ENCODE measurements around the gene ACO2.
"Not testable (repeated sequence)": the region's sequence is repeated elsewhere in the genome, so short reads cannot be mapped to it uniquely, and the experiment has no call there.

Gene ACO2

DNA sequence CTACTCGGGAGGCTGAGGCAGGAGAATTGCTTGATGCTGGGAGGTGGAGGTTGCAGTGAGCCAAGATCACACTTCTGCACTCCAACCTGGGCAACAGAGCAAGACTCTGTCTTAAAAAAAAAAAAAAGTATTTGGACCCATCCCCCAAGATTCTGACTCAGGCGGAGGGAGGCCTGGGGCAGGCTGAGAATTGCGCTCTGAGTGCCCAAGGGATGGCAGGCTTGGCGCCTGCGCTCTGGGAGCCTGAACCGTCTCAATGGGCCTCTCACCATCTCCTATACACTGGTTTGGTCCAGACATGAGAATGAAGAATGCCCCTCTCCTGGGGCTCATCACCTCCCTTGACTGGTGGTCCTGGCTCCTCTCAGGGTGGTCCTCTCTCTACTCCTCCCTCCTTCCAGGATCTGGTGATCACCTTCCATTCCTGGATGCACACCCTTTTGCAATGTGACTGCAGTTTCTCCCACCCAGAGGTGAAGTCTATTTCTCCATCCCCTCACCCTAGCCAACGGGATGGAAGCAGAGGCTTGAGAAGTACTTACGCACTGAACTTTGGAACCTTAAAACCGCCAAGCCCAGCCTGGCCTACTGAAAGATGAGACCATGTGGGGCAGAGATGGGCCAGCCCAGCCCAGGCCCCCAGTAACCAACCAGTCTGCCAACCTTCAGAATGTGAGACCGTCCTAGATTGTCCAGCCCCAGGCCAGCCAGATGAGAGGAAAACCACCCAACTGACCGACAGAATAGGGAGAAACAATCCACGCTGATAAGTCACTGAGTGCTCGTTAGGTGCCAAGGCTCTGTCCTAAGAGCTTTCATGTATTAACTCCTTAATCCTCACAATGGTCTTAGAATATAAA, 70.5 kb downstream of the ACO2 start:
- in situ Hi-C loops (cut with MboI; ENCODE audit: low sequenced_read_pairs) = no loop called here

DNA sequence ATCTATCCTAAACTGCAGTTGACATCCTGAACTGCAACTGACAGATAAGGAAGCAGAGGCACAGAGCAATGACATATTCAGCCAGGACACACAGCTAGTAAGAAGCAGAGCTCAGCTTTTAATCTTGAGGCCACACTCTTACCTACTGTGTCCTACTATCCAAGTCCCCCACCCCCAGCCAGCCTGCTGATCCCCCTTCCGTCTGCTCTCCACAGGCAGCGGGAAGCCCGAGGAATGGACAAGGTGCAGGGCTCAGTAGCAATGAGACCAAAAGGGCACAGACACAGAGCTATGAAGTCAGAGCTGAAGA, 71.0 kb downstream of the ACO2 start:
- in situ Hi-C loops (cut with MboI; ENCODE audit: low sequenced_read_pairs) = no loop called here

DNA sequence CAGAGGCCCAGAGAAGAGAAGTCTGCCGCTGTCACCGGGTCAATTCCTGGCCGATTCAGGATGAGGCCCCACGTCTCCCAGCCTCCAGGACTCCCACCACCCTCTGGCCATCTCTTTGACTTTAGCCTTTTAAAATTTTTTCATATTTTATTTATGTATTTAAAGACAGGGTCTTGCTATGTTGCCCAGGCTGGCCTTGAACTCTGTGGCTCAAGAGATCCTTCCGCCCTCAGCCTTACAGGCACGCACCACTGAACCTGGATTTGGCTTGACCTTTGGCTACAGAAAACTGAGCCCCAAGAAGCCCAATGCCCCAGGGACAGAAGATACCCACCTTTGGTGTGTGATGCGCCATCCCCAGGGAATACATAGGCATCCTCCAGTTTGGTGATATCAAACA, 71.4 kb downstream of the ACO2 start:
- in situ Hi-C loops (cut with MboI; ENCODE audit: low sequenced_read_pairs) = no loop called here

DNA sequence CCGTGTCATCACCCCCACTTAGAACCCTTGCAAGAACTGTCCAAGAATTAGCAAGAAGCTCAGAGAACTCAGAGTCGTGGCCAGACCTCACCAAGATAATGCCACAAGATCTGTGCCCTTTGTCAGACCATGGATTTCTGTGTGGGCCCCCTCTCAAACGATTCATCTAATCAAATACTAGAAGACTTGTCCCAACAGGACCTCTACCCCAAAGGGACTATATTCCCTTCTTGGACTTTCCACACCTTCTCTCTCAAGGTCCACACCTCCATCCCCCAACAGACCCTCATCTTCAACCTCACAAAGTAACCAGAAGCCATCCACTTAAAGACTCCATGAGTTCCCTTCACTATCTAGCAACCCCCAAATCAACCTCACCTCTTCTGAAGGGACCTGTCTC, 72.6 kb downstream of the ACO2 start:
- in situ Hi-C loops (cut with MboI; ENCODE audit: low sequenced_read_pairs) = no loop called here

DNA sequence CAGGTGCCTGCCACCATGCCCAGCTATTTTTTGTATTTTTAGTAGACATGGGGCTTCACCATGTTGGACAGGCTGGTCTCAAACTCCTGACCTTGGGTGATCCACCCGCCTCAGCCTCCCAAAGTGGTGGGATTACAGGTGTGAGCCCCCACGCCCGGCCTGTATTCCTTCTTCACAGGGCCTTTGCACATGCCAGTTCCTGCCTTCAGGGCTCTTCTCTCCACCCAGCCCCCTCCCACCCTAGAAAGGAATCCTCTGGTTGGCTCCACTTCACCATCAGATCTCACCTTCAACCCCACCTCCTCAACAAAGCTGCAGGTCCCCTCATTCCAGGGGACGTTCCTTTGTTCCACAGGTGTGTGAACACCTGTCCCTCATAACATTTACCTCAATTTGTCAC, 73.3 kb downstream of the ACO2 start:
- in situ Hi-C loops (cut with MboI; ENCODE audit: low sequenced_read_pairs) = no loop called here

DNA sequence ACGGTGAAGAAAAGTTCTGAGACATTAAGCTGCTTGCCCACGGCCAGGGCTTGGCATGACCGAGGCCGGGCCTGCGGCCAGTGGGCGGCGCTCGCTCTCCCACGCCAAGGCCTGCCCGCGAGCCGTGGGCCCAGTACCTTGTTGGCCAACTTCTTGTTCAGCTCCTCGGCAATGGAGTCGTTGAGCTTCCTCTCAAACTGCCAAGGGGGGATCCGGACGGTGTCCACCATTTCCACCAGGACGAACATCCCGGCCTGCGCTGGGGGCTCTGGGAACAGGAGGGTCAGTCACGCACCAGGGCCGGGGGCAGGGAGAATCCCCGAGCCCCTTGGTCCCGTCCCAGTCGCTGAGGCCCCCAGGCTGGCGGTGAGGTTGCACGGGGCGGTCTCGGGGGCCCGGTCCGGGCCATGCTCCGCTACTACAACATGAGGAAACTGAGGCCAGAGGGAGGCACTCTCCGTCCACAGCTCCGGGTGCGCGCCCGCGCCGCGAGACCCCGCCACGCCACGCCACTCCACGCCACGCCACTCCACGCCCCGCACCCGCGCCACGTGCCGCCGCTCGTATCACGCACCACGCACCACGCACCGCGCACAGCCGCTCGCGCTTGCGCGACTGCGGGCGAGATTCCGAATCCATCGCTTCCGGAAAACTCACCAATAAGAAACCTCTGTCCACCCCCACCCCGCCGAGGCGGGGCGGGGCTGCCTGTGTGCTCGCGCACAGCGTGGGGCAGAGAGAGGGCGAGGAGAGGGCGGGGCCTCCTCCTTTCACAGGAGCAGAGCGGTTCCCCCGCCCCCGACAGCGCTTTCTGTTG, 75.1 kb downstream of the ACO2 start, which contains the start of gene POLR3H:
POLR3H (minus strand) TSS at position 617 of the 817 bp plus-strand sequence; CDS start at position 248, 369 bp downstream.
- in situ Hi-C loops (cut with MboI; ENCODE audit: low sequenced_read_pairs) = no loop called here

DNA sequence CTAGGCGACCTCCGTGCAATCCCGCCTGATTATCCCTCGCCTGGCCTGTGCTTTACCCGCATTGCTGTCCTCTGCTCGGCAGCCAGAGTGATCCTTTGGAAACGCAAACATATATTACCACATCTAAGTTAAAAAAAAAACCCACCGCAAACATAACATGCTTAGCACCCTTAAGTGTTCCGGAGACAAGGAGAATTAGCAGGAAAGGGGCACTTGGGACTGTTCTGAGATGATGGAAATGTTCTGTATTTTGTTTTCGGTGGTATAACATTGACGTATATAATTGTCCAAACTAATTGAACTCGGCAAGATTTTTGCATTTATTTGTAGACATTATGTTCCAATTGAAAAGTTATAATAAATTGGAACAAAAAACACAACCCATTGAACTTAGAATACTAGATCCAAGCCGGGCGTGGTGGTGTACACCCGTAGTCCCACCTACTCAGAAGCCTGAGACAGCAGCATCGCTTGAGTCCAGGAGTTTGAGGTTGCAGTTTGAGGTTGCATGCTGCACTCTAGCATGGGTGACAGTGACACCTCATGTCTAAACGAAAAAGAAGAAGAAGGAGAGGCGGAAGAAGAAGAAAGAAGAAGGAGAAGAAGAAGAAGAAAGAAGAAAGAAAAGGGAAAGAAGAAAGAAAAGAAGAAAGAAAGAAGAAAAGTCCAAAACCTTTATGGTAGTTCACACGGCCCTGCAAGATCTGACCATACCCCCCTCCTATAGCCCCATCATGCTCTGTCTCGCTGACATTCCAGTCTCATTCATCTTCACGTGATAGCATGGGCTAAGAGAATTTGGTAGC, 76.0 kb downstream of the ACO2 start:
- in situ Hi-C loops (cut with MboI; ENCODE audit: low sequenced_read_pairs) = no loop called here

DNA sequence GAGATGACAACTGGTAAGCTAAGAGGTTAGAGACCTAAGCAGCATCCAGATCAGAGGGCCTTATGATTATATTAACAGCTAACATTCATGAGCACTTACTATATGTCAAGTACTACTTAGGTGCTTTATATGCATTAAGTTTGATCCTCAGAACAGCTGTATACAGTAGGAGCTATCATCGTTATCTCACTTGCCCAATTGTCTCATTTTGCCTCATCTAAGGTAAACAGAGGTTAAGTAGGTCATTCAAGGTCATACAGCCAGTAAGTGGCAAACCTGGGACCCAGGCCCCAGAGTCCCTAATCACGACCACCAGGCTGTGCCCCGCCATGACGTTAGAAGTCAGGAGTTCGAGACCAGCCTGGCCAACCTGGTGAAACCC, 79.9 kb downstream of the ACO2 start:
- in situ Hi-C loops (cut with MboI; ENCODE audit: low sequenced_read_pairs) = no loop called here

DNA sequence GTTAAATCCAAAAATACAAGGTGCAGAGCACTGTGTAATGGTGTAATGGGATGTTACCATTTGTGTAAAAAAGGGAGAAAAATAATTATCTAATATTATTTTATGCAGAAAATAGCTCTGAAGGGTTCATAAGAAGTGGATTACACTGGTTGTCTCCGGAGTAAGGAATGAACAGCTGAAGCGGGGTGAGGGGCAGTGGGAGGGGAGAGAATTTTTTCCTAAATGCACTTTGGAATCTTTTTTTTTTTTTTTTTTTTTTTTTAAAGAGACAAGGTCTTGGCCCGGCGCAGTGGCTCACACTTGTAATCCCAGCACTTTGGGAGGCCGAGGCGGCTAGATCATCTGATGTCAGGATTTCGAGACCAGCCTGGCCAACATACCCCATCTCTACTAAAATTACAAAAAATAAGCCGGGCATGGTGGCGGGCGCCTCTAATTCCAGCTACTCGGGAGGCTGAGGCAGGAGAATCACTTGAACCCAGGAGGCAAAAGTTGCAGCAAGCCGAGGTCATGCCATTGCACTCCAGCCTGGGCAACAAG, 82.1 kb downstream of the ACO2 start:
- in situ Hi-C loops (cut with MboI; ENCODE audit: low sequenced_read_pairs) = no loop called here

DNA sequence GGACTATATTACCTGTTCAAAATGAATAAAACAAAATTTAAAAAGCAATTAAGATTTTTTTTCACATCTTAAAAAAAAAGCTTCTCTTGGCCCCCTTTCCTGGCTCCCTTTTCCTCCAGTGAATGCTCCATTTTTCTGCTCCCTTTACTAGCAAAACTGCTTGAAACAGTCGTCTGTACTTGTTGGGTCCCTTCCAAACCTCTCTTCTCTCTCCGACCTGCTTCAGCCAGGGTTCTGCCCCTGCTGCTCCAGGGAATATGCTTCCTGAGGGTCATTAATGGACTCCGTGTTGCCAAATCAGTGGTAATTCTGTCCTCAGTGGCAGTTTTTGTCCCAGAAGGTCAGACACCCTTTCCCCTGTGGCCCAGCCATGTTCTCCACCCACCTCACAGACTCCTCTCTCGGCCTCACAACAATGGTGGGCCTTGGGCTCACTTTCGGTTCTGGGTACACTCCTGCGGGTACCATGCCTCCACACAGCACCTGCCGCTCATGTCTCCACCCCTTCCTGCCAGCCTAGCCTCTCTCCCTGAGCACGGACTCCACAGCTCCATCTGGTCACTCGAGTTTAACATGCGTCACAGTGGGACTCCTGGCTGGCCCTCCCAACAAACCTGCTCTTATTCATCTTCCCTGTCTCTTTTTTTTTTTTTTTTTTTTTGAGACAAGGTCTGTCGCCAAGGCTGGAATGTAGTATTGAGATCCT, 83.1 kb downstream of the ACO2 start:
- in situ Hi-C loops (cut with MboI; ENCODE audit: low sequenced_read_pairs) = no loop called here

DNA sequence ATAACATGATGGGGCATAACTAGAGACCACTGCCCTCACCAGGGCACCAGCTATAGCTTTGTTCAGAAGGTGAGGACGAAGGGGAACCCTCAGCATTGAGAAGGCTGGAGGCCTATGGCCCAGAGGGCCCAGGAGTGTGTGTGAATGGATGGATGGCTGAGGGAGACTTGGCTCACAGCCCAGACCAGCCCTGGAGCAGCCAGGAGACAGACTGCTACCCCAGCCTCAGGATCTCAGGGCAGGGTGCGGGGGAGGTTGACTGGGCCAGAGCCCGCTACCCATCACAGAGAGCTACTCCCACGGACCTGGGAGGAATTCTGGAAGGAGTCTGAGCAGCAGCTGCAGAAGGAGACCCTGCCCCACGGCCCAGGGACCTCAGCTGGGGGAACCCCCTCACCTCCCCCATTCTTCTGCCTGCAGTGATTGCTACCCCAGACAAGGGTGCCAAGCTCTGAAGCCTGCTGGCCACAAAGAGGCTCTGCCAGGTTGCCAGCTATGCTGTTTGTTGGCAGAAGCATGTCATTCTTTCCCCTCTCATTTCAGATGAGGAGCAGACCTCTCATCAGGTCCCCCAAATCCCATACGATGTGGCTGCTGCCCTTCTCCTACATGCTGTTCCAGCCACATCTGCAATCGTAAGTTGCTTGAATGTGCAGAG, 86.5 kb downstream of the ACO2 start:
- in situ Hi-C loops (cut with MboI; ENCODE audit: low sequenced_read_pairs) = no loop called here

DNA sequence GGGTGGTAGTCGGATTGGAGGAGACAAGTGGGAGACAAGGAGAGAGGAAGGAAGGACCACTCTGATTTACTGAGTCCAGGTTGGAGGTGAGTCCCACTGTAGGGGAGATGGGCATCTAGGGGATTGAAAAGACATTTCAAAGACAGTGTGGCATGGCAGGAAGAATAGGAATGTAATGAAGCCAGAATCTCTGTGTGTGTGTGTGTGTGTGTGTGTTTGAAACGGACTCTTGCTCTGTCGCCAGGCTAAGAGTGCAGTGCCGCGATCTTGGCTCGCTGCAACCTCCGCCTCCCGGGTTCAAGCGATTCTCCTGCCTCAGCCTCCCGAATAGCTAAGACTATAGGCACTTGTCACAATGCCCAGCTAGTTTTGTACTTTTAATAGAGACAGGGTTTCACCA, 87.6 kb downstream of the ACO2 start:
- in situ Hi-C loops (cut with MboI; ENCODE audit: low sequenced_read_pairs) = no loop called here

DNA sequence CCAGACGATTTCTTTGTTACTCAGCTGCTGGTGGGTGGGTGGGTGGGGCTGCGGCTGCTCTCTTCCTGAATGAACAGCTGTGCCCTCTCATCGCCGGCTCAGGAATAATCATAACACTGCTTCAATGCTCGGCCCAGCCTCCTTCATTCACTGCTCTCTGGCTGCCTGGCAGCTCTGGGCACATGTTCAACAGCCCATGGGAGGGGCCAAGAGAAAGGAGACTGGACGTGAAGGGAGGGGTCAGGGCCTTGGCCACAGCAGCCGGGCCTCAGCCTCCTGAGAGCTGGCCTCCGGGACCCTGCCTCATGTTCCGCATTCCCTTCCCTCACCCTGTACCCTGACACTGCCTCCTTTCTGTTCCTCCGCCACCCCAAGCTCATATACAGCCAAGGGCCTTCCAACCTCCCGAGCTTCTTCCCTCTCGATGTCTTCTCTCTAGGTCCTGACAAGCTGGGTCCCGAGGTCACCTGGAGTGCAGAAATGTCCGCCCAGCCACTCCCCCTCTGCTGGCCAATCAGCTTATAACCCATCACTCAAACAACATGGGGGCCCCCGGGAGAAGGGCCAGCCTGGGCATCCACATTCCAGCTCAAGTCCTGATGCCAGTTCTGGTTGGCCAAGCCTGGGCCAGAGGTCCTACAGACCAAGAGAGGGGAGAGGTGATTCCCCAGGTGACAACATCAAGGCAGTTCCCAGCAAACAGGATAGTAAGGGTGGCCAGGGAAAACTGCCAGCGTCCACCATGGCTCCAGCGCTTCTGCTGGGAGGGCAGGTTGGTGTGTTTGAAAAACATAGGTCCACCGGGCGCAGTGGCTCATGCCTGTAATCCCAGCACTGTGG, 88.7 kb downstream of the ACO2 start:
- in situ Hi-C loops (cut with MboI; ENCODE audit: low sequenced_read_pairs) = no loop called here

DNA sequence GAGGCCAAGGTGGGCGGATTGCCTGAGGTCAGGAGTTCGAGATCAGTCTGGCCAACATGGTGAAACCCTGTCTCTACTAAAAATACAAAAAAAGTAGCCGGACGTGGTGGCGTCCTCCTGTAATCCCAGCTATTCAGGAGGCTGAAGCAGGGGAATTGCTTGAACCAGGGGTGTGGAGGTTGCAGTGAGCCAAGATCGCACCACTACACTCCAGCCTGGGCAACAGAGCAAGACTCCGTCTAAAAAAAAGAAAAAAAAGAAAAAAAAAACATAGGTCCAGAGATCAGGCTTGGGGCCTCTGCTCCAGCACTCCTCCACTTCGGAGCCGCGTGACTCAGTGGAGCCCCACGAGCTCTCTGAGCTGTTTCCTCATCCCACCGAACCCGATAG, 89.3 kb downstream of the ACO2 start:
- in situ Hi-C loops (cut with MboI; ENCODE audit: low sequenced_read_pairs) = not testable (repeated sequence)

DNA sequence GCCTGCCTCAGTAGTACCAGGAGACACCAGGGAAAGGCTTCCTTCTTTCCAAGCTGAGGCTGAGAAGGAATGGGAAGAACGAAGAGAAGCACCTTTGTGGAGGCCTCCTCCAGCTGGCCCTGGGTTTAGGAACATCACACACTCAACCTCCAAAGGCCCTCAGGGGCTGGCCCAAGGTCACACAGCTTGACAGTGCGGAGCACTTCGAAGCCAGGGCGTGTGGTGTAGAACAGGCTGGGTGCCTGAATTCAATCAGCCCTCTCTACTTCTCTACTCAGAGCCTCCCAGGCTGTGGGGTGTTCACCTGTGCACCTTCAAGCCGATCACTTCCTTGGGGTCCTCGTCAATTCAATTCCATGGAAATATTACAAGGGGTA, 91.2 kb downstream of the ACO2 start:
- in situ Hi-C loops (cut with MboI; ENCODE audit: low sequenced_read_pairs) = no loop called here

DNA sequence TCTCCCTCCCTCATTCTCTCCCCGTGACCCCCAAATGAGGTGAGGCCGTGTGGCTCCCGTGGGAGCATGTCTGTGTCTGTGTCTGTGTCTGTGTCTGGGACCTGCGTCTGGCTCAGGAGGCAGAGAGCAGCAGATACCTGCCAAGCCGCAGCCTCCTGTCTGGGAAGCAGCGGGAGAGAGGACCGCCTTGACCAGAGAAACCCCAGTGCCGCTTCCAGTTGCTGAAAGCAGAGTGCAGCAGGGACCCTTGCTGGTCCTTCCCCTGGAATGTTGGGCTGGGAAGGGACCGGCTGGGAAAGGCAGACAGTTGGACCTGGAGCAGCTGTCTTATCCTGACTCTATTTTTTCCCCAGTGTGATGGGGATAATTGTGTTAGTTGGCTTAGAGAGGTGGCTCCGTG, 92.4 kb downstream of the ACO2 start:
- in situ Hi-C loops (cut with MboI; ENCODE audit: low sequenced_read_pairs) = no loop called here

DNA sequence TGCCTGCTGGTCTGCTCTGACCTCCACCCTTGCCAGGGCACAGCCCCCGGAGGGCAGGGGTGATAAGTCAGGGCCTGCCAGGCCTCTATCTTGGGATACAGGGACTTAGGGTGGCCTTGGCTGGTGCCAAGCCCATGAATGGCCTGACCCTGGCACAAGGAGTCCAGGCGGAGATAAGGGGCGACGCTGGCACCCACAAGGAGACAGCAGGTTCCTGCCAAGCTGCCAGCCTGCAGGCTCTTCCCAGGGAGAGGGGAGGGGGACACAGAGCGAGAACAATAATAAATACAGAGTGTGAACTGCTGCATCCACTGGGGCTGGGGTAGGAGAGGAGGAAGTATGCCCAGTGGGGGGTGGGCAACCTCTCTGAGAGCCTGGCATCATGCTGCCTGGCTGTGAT, 92.9 kb downstream of the ACO2 start:
- in situ Hi-C loops (cut with MboI; ENCODE audit: low sequenced_read_pairs) = no loop called here

DNA sequence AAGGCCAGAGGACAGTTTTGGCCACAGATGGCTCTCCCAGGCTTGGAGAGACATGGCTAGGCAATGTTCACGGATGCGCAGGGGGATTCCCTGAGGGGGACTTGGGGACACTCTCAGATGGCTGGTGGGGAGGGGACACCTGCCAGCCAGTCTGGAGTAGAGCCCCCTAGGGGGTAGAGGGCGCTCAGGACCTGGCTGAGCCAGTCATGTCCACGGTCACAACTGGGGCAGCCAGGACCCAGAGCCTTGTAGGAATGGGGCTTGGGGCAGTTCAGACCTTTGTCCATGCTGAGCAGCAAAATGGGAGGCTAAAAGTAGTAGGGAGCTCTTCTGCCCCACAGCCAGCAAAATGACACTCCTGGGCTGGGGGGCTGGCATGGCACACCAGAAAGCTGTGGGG, 93.5 kb downstream of the ACO2 start:
- in situ Hi-C loops (cut with MboI; ENCODE audit: low sequenced_read_pairs) = no loop called here

DNA sequence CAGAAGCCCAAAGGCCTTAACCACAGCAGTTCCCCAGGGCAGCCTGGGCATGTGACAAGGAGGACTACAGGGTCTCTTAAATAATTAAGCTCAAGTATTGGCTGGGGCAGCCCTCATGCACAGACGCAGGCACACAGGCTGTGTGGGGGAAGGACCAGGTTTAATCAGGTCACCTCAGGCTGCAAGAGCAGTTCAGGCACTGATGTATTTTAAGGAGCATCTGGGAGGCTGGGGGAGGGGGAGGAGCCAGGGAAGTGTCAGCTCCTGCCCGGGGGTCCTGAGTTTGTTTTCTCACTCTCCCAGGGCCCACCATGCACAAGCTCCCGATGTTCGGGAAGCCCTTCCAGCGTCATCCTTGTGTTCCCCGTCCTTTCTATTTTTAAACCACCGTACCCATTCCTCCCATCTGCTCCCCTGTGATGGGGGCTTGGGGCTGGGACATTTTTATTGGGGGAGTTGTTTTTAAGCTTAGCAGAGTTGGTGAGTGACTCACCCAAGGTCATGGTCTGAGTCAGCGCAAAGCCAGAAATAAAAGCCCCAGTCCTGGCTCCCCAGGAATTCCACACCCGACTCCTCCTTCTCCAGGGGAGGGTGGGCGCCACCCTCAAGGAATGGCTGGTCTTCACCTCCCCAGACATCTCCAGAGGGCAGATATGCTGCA, 94.3 kb downstream of the ACO2 start:
- in situ Hi-C loops (cut with MboI; ENCODE audit: low sequenced_read_pairs) = no loop called here
